ENCODE data around the gene PACSIN1.

PACSIN1 gene

GRCh38 chr6:34581561-34581920 is 115.7 kb downstream of the PACSIN1 start:
- DNase-seq (ENCODE audit: low spot score): no peak

- no peak for DNase-seq (ENCODE audit: low spot score)
These were observed 117.6 kb downstream of the PACSIN1 start for GRCh38 chr6:34583461-34583860.

GRCh38 chr6:34583861-34584604 is 118.2 kb downstream of the PACSIN1 start:
- no peak for DNase-seq (ENCODE audit: low spot score)

- DNase-seq (ENCODE audit: low spot score): no peak
These were observed 118.8 kb downstream of the PACSIN1 start for GRCh38 chr6:34584694-34585093.

Measured in hematopoietic multipotent progenitor cell treated with erythropoietin and hydrocortisone succinate and interleukin-3 and kit ligand, for 17 days (in vitro differentiated cells).